ENCODE data around the gene SREBF2. TPM values are rescaled to one million over a fixed set of nuclear protein-coding genes. Genes with fewer than 3 reads are reported as not detected.
A peak's percentile ranks its signal among the peaks of the same experiment; 100 is the strongest.

Gene SREBF2
- total RNA-seq, 1 donor: 52.8 TPM

- H3K4me3 ChIP-seq (ENCODE audit: low read depth, low read length): no peak overlapping the region
- TF ChIP-seq CTCF (IDR thresholded peaks at IDR 0.05; ENCODE audit: insufficient read depth, low read length): no peak
- DNase-seq (ENCODE audit: low read depth): no peak
Measured at GRCh38 chr22:41847300-41847699, 14.4 kb downstream of the SREBF2 start.

- H3K4me3 ChIP-seq (ENCODE audit: low read depth, low read length): no peak overlapping the region
- DNase-seq (ENCODE audit: low read depth): peak; percentile 43
- no peak for TF ChIP-seq CTCF (IDR thresholded peaks at IDR 0.05; ENCODE audit: insufficient read depth, low read length)
Measured at GRCh38 chr22:41848468-41848867, 15.6 kb downstream of the SREBF2 start.

- no peak for TF ChIP-seq CTCF (IDR thresholded peaks at IDR 0.05; ENCODE audit: insufficient read depth, low read length)
- H3K4me3 ChIP-seq (ENCODE audit: low read depth, low read length): no peak overlapping the region
- DNase-seq (ENCODE audit: low read depth): peak; percentile 11
Measured at GRCh38 chr22:41856469-41856868, 23.6 kb downstream of the SREBF2 start.

- peak; percentile 61 for DNase-seq (ENCODE audit: low read depth)
Measured at GRCh38 chr22:41857155-41857859, 24.4 kb downstream of the SREBF2 start.

GRCh38 chr22:41857860-41858199 lies 24.9 kb downstream of the SREBF2 start:
- no peak for TF ChIP-seq CTCF (IDR thresholded peaks at IDR 0.05; ENCODE audit: insufficient read depth, low read length)
- no peak overlapping the region for H3K4me3 ChIP-seq (ENCODE audit: low read depth, low read length)
- no peak for DNase-seq (ENCODE audit: low read depth)

More at GRCh38 chr22:41857155-41857859, 24.4 kb downstream of the SREBF2 start:
- no peak overlapping the region for H3K4me3 ChIP-seq (ENCODE audit: low read depth, low read length)
- TF ChIP-seq CTCF (IDR thresholded peaks at IDR 0.05; ENCODE audit: insufficient read depth, low read length): peak; percentile 63

GRCh38 chr22:41862160-41862529 lies 29.2 kb downstream of the SREBF2 start:
- no peak for TF ChIP-seq CTCF (IDR thresholded peaks at IDR 0.05; ENCODE audit: insufficient read depth, low read length)
- no peak overlapping the region for H3K4me3 ChIP-seq (ENCODE audit: low read depth, low read length)
- peak; percentile 22 for DNase-seq (ENCODE audit: low read depth)
